Measurements from ENCODE around the gene ZPR1.

- TF ChIP-seq POLR2A (IDR thresholded peaks at IDR 0.05) = no peak
- TF ChIP-seq CTCF (IDR thresholded peaks at IDR 0.05) = no peak
Measured at GRCh38 chr11:116819049-116819448, 31.2 kb upstream of the ZPR1 start.
